Activated gamma-delta T cell treated with anti-CD3 and anti-CD28 coated beads, Interleukin-2, amount 50 U/mL, for 16 hours (primary cell): ENCODE measurements around the gene SMIM1.

Source experiments
- DNase-seq: peaks from one replicate; pipeline ENCODE4 v3.0.0-alpha.2; 2020; ENCODE audit warnings: low read depth

The SMIM1 gene, protein sequence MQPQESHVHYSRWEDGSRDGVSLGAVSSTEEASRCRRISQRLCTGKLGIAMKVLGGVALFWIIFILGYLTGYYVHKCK

DNA sequence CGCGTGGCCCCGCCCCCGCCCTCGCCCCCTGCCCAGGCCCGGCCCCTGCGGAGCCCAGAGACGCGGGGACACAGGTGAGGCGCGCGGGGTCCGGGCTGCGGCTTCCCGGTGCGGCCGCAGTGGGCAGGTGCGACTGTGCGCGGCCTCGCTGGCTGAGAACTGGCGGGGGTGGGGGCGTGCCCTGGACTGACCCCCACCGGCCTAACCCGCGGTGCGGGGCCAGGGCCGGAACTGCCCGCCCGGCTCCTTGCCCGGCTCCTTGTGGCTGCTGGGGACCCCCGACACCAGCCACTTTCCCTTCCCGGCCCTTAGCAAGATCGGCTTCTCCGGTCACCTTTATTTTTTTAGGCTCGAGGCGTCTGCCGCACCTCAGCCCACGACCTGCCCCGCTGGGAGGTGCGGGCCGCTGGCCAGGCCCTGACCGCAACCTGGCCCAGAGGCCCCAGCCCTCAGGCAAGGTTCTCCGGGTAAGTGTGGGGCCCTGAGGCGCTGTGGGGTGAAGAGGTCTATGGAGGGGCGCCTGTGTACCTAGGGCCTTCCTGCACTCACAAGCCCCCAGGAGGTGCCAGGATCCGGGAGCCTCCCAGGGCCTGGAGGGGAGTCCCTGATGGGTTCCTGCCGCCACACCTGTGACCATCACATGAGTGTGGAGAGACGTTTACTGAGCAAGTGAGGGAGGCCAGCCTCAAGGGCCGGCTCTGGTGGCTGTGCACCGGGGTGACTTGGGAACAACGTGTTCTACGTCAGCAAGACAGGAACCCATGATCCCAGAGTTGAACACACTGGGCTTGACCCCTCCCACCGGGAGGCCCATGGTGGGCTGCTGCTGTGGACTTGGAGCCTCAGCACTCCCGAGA, at the start of gene SMIM1:
SMIM1 (plus strand) TSS at position 35 of the 857 bp plus-strand sequence. CDS start 2,625 bp downstream, outside the sequence.
- DNase-seq, result no peak

DNA sequence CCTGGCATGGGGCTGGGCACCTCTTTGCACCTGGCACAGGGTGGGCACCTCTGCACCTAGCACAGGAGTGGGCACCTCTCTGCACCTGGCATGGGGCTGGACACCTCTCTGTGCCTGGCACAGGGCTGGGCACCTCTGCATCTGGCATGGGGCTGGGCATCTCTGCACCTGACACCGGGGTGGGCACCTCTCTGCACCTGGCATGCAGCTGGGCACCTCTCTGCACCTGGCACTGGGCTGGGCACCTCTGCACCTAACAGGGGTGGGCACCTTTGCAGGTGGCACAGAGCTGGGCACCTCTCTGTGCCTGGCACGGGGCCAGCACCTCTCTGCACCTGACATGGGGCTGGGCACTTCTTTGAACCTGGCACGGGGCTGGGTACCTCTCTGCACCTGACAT, 49.7 kb upstream of the SMIM1 start:
- no peak for DNase-seq

GRCh38 chr1:3724416-3725030, 48.0 kb upstream of the SMIM1 start:
- DNase-seq, result peak; percentile 75

- no peak for DNase-seq
Measured at GRCh38 chr1:3725366-3725765, 47.2 kb upstream of the SMIM1 start.

DNA sequence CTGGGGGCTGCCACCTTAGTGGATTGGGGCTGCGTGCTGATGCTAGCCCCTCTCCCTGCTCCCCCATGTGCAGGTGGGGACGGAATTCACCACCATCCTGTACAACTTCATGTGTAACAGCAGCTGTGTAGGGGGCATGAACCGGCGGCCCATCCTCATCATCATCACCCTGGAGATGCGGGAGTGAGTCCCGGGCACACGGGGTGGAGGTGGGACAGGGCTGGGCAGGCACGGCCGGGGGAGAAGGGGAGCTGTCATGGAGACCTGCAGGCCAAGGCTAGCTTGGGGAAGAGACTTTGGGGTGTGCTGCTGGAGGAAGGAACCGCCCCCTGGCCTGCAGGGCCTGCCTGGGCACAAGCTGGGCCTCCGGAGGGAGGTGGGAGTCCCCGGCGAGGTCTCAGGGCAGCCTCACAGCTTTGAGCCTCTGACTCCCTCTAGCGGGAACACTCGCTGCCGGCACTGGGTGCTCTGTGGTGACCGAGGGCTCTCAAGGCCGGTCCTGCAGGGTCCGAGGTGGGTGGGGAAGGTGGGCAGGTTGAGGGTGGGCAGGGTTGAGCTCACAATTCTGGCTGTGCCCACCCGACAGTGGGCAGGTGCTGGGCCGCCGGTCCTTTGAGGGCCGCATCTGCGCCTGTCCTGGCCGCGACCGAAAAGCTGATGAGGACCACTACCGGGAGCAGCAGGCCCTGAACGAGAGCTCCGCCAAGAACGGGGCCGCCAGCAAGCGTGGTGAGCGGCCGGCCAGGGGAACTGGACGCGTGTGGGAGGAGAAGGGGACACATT, 45.3 kb upstream of the SMIM1 start:
- no peak for DNase-seq

DNA sequence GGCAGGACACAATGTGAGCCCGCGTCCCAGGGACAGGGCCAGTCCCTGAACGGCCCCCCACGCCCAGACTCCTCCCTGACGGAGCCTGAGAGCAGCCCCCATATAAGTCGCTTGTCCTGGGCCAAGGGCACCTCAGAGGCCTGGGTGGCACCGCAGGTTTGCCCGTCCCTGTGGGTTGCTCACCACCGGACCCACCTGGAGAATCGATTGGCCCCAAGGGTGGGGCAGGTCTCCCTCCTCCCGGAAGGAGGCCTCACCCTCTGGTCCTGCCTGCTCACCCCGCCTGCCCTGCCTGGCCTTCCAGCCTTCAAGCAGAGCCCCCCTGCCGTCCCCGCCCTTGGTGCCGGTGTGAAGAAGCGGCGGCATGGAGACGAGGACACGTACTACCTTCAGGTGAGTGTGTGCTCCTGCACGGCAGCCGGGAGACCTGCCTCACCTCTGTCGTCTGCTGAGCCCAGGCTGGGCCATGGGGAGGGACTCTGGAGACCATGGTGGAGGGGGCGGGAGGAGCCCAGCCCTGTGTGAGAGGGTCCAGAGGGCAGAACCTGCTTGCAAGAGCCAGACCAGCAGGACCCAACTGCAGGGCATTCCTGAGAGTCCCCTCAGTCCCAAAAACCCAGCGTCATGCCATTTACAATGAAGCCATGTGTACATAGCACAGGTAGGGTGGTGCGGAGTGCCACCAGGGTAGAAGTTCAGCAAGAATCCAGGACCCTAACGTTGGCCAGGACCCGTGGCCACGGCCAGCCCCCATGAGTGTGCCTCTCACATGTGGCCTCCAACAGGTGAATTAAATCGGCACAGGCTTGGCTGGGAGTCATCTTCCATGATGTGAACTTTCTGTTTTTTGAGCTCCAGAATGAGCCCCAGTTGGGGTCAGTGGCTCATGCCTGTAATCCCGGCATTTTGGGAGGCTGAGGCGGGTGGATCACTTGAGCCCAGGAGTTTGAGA, 44.4 kb upstream of the SMIM1 start:
- no peak for DNase-seq

DNA sequence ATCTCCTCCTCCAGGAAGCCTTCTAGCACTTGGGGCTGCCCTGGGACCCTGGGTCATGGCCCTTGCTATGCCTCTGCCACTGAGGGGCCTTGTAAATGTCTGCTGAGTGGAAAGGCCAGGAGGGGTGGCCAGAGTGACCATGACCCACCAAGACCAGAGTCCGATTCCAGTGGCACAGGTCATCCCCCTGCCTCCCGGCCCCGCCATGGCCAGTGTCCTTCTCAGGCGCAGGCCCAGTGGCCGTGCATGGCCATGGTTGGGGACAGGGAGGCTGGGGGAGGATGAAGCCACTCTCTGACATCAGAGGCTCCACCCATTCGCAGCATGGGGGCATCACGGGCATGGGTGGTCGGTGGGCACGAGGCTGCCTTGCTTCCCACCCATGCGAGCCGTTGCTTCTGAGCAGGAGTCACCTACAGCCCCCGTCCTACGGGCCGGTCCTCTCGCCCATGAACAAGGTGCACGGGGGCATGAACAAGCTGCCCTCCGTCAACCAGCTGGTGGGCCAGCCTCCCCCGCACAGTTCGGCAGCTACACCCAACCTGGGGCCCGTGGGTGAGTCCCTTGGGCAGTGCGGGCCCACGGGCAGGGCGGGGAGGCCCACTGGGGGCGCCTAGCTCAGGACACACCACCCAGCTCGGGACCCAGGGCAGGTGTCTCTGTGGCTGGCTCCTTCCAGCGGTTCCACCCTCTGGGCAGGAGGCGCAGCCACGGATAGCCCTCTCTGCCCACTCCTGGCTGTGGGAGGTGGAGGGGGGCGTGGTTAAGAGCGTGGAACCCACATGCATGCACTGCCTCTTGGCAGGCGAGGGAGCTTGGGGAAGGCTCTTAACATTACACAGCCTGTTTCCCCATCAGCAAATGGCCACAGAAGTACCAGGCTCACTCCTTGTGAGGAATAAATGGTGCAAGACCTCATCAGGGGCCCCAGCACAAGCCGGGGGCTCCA, 42.7 kb upstream of the SMIM1 start:
- DNase-seq, result no peak

DNA sequence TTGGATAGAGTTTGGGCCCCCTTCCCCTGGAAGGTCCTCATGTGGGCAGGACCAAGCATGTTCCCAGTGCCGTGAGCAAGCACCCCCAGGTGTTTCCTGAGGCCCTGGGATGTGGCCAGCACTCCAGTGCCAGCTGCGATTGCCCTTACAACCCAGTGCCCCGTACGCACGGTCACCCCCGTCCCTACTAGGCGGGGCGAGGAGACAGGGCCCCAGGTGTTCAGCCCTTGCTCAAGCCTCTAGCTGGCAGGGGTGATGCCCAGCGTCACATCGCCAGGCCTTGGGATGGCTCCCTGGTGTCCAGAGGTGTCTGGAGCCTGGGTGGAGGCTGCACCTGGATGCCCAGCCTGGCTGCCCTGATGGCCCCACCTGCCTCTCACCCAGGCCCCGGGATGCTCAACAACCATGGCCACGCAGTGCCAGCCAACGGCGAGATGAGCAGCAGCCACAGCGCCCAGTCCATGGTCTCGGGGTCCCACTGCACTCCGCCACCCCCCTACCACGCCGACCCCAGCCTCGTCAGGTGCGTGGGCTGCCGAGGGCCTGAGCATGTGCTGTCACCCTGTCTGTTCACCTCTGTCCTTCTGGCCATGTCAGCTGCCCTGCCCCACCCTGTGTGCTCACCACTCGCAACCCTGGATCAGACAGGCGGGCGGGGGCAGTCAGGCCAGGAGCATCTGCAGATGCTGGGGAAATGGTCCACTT, 41.9 kb upstream of the SMIM1 start:
- no peak for DNase-seq

DNA sequence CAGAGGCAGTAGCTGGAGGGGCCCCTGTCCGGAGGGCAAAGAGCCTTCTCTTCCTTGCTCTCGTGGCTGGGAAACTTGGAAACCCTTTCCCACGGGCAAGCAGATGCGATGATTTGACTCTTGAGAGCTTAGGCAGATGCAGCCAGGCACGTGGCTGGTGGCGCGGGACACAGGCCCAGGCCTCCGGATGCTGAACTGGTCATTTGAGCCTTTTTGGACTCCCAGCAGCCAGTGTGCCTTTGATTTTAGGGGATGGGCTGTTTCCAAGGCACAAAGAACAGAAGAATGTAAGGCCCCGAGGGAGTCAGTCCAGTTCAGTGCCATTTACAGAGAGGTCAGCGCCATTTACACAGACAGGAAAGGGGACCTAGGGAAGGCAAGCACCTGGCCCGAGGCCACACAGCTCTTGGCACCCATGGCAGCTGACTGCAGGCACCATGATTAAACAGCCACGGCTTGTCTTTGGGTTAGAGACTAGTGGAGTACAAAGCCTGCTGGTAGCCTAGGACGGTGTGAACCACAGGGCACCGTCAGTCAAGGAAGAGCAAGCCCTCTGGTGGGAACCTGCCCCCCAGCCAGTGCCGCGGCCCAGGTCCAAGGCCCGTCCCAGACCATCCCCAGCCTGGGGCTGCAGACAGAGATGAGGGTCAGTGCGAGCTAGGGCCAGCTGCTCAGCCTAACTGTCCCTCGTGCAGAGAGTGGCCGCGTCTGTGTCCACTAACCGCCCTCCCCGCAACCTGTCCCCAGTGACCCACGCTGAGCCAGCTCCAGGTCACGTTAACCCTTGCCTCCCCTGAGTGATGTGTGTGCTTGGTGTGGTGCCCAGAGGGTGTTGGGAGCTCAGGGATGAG, 40.7 kb upstream of the SMIM1 start:
- no peak for DNase-seq

- DNase-seq, result no peak
Measured at GRCh38 chr1:3732434-3733093, 40.0 kb upstream of the SMIM1 start.

- DNase-seq, result no peak
Measured at GRCh38 chr1:3733094-3733882, 39.3 kb upstream of the SMIM1 start.

GRCh38 chr1:3733883-3734589, 38.5 kb upstream of the SMIM1 start:
- DNase-seq, result no peak

GRCh38 chr1:3734602-3735001, 37.9 kb upstream of the SMIM1 start:
- DNase-seq, result no peak

DNA sequence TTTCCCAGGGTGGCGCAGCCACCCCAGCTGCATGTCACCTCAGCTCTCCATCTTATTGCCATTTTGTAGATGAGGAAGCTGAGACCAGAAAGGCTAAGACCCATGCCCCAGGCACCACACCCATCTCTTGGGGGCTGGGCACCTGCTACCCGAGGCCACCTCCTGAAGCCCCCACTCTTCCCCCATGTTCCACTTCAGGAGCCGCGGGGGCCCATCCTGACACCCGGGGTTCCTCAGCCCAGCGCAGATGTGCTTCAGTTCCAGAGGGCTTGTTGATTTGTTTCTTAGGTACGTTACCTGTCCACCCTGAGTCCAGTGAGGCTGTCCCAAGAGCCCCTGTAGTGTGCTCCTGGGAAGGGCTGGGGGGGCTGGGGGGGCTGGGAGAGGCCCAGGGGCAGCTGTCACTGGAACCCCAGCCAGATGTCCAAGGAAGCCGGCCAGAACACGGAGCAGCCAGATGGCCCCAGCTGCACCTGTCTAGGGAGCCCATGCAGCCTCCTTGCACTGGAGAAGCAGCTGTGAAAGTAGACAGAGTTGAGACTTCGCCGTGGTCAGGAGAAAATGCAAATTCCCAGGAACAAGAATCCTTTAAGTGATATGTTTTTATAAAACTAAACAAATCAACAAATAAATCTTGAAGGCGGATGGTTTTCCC, 37.4 kb upstream of the SMIM1 start:
- DNase-seq, result no peak

DNA sequence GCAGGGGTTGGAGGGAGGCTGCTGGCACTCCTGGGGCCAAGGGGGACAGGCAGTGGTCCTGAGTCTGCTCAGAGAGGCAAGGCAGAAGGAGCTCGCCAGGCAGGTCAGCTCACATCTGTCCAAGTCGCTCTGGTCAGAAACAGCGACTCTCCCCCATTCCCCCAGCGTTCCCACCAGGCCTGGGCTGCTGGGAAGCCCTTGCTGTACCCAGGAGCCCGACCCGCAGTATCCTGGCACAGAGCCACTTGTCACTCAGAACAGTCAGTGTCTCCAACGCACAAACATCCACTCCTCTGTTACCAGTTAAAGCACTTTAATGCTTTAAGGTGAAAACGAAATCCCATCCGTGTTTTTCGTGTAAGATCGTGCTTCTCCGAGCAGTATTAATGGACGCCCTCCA, 36.9 kb upstream of the SMIM1 start:
- DNase-seq, result no peak

GRCh38 chr1:3736131-3736561, 36.4 kb upstream of the SMIM1 start:
- DNase-seq, result no peak
